Measurements from ENCODE around the gene TFDP1. TPM values are rescaled to one million over a fixed set of nuclear protein-coding genes. Genes with fewer than 3 reads are reported as not detected.

The TFDP1 gene
- polyA plus RNA-seq, 3 donors = 30.3 to 54.0 (median 37.6) TPM

DNA sequence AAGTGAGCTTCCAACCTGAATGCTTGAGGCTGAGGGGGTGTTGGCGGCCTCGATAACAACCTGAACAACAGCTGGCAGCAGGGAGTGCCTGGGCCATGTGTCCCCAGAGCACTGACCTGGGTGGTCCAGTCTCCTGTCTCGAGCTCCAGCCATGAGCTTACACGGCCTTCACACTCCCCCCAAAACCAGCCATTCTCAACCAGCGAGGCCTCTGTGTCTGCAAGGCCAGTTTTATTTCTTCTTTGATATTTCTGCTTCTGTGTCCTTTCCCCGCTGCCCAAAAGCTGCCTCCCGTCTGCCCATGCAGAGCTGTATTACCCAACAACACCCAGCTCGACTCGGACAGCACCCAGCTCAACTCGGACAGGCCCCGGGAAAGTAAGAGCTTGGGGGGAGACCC lies 32.5 kb upstream of the TFDP1 start:
- no peak overlapping the region for H3K4me2 ChIP-seq (replicated peaks; ENCODE audit: extremely low read depth, low read length, poor library complexity, severe bottlenecking)
- peaks cover 62 to 78% of the 10 kb centered on the region in 2 donors for H3K36me3 Mint-ChIP-seq
- H3K27ac ChIP-seq (ENCODE audit: low read depth in 1 of 2, low read length in 2 of 2) = peak overlapping the region in 1 of 2 donors; percentile 46
- H3K27me3 Mint-ChIP-seq (ENCODE audit: low read depth in 3 of 3) = peaks cover 0 to 7% (median 0%) of the 10 kb centered on the region in 3 donors
- no peak overlapping the region for H3K4me3 Mint-ChIP-seq
- H3K9me3 Mint-ChIP-seq = peaks cover 0 to 10% (median 3%) of the 10 kb centered on the region in 7 donors
- H4K20me1 ChIP-seq (ENCODE audit: insufficient read depth, low read length) = peaks cover 4% of the 10 kb centered on the region
- TF ChIP-seq CTCF (IDR thresholded peaks at IDR 0.05) = no peak
- H3K4me1 ChIP-seq (ENCODE audit: control insufficient read depth in 1 of 2, insufficient read depth in 2 of 2, low read length in 2 of 2) = peaks cover 16 to 18% of the 10 kb centered on the region in 2 donors
- no peak overlapping the region for H2AFZ ChIP-seq (ENCODE audit: insufficient read depth, low read depth, low read length, poor library complexity, severe bottlenecking)
- no peak for DNase-seq
- intact Hi-C loops (cut with micrococcal nuclease) = no loop called here
- H3K36me3 ChIP-seq (replicated peaks in 1 of 2; ENCODE audit: control insufficient read depth in 1 of 2, insufficient read depth in 2 of 2, low read length in 2 of 2) = peaks cover 49 to 71% of the 10 kb centered on the region in 2 donors
- 94% methylated on average over 5 of the region's 11 CpGs for WGBS (ENCODE audit: insufficient coverage)
- peaks cover 30% of the 10 kb centered on the region for H3K4me1 Mint-ChIP-seq
- peak overlapping the region in 2 of 7 donors; percentile 15 to 70 for H3K27ac Mint-ChIP-seq
- H3K79me2 ChIP-seq (ENCODE audit: insufficient read depth, low read length) = no peaks in the 10 kb centered on the region
- H3K9me3 ChIP-seq (replicated peaks in 1 of 2; ENCODE audit: control insufficient read depth in 1 of 2, insufficient read depth in 1 of 2, low read length in 2 of 2) = no peaks in the 10 kb centered on the region
- no peak overlapping the region for H3K9ac ChIP-seq (ENCODE audit: insufficient read depth, low read length, poor library complexity, severe bottlenecking)
- H3K27me3 ChIP-seq (ENCODE audit: control insufficient read depth in 2 of 2, insufficient read depth in 2 of 2, low read length in 2 of 2) = no peaks in the 10 kb centered on the region
- no peak overlapping the region for H3K4me3 ChIP-seq (replicated peaks in 1 of 3; ENCODE audit: low read depth in 2 of 3, low read length in 3 of 3)

- H3K27me3 ChIP-seq (ENCODE audit: control insufficient read depth in 2 of 2, insufficient read depth in 2 of 2, low read length in 2 of 2) = no peaks in the 10 kb centered on the region
- no peaks in the 10 kb centered on the region for H4K20me1 ChIP-seq (ENCODE audit: insufficient read depth, low read length)
- peak overlapping the region; percentile 40 to 46 for H3K27ac ChIP-seq (ENCODE audit: low read depth in 1 of 2, low read length in 2 of 2)
- 0% methylated on average over 3 of the region's 16 CpGs for WGBS (ENCODE audit: insufficient coverage)
- peak overlapping the region; percentile 46 for H2AFZ ChIP-seq (ENCODE audit: insufficient read depth, low read depth, low read length, poor library complexity, severe bottlenecking)
- H3K4me2 ChIP-seq (replicated peaks; ENCODE audit: extremely low read depth, low read length, poor library complexity, severe bottlenecking) = peak overlapping the region; percentile 30
- Mint-ChIP-seq H3K27ac (peak overlapping the region; percentile 61 to 85 (median 72)), H3K9me3 (peaks cover 0 to 10% (median 3%) of the 10 kb centered on the region in 7 donors), H3K4me1 (peaks cover 38% of the 10 kb centered on the region), H3K36me3 (peaks cover 55 to 70% of the 10 kb centered on the region in 2 donors), H3K4me3 (peak overlapping the region in 1 of 2 donors; percentile 51), H3K27me3 (ENCODE audit: low read depth in 3 of 3) (peaks cover 0 to 7% (median 0%) of the 10 kb centered on the region in 3 donors)
- no peaks in the 10 kb centered on the region for H3K9me3 ChIP-seq (replicated peaks in 1 of 2; ENCODE audit: control insufficient read depth in 1 of 2, insufficient read depth in 1 of 2, low read length in 2 of 2)
- intact Hi-C loops (cut with micrococcal nuclease) = no loop called here
- no peak for TF ChIP-seq CTCF (IDR thresholded peaks at IDR 0.05)
- no peaks in the 10 kb centered on the region for H3K79me2 ChIP-seq (ENCODE audit: insufficient read depth, low read length)
- DNase-seq = peak; percentile 25 to 46 (median 33)
- peaks cover 45 to 62% of the 10 kb centered on the region in 2 donors for H3K36me3 ChIP-seq (replicated peaks in 1 of 2; ENCODE audit: control insufficient read depth in 1 of 2, insufficient read depth in 2 of 2, low read length in 2 of 2)
- H3K4me1 ChIP-seq (ENCODE audit: control insufficient read depth in 1 of 2, insufficient read depth in 2 of 2, low read length in 2 of 2) = peaks cover 23 to 26% of the 10 kb centered on the region in 2 donors
- H3K4me3 ChIP-seq (replicated peaks in 1 of 3; ENCODE audit: low read depth in 2 of 3, low read length in 3 of 3) = no peak overlapping the region
- H3K9ac ChIP-seq (ENCODE audit: insufficient read depth, low read length, poor library complexity, severe bottlenecking) = no peak overlapping the region
Measured at GRCh38 chr13:113552786-113553434, 31.6 kb upstream of the TFDP1 start.

All from CD14-positive monocyte (primary cell).